ENCODE data around the gene KCNS3.
"Not testable (repeated sequence)": the region's sequence is repeated elsewhere in the genome, so short reads cannot be mapped to it uniquely, and the experiment has no call there.

The KCNS3 gene

GRCh38 chr2:17943444-17943843 is 65.0 kb downstream of the KCNS3 start:
- DNase-seq (ENCODE audit: low spot score) = no peak

- no peak for DNase-seq (ENCODE audit: low spot score)
Observed at GRCh38 chr2:17947113-17947512, 68.6 kb downstream of the KCNS3 start.

GRCh38 chr2:17950006-17950405 is 71.5 kb downstream of the KCNS3 start:
- DNase-seq (ENCODE audit: low spot score) = no peak

- DNase-seq (ENCODE audit: low spot score) = no peak
Observed at GRCh38 chr2:17951563-17951962, 73.1 kb downstream of the KCNS3 start.

GRCh38 chr2:17958466-17959092 is 80.1 kb downstream of the KCNS3 start:
- no peak for DNase-seq (ENCODE audit: low spot score)

- DNase-seq (ENCODE audit: low spot score) = no peak
Observed at GRCh38 chr2:17959356-17959755, 80.9 kb downstream of the KCNS3 start.

- no peak for DNase-seq (ENCODE audit: low spot score)
Observed at GRCh38 chr2:17959833-17960232, 81.4 kb downstream of the KCNS3 start.

GRCh38 chr2:17960925-17961324 is 82.5 kb downstream of the KCNS3 start:
- no peak for DNase-seq (ENCODE audit: low spot score)

GRCh38 chr2:17961789-17962188 is 83.3 kb downstream of the KCNS3 start:
- no peak for DNase-seq (ENCODE audit: low spot score)

- no peak for DNase-seq (ENCODE audit: low spot score)
Observed at GRCh38 chr2:17962876-17963275, 84.4 kb downstream of the KCNS3 start.

- not testable (repeated sequence) for DNase-seq (ENCODE audit: low spot score)
Observed at GRCh38 chr2:17963571-17963970, 85.1 kb downstream of the KCNS3 start.

GRCh38 chr2:17965196-17965595 is 86.7 kb downstream of the KCNS3 start:
- DNase-seq (ENCODE audit: low spot score) = no peak

GRCh38 chr2:17966798-17967197 is 88.3 kb downstream of the KCNS3 start:
- no peak for DNase-seq (ENCODE audit: low spot score)

- no peak for DNase-seq (ENCODE audit: low spot score)
Observed at GRCh38 chr2:17969661-17970060, 91.2 kb downstream of the KCNS3 start.

- DNase-seq (ENCODE audit: low spot score) = no peak
Observed at GRCh38 chr2:17971531-17972125, 93.2 kb downstream of the KCNS3 start.

- DNase-seq (ENCODE audit: low spot score) = no peak
Observed at GRCh38 chr2:17972991-17973390, 94.5 kb downstream of the KCNS3 start.

- DNase-seq (ENCODE audit: low spot score) = no peak
Observed at GRCh38 chr2:17975401-17975800, 96.9 kb downstream of the KCNS3 start.

GRCh38 chr2:17976871-17977746 is 98.6 kb downstream of the KCNS3 start:
- no peak for DNase-seq (ENCODE audit: low spot score)

- no peak for DNase-seq (ENCODE audit: low spot score)
Observed at GRCh38 chr2:17979707-17980106, 101.2 kb downstream of the KCNS3 start.

- no peak for DNase-seq (ENCODE audit: low spot score)
Observed at GRCh38 chr2:17981936-17982335, 103.5 kb downstream of the KCNS3 start.

Measured in CD4-positive, alpha-beta T cell treated with Interleukin-15 for 4 hours (primary cell).